ENCODE measurements around the gene KCNIP3.
"Not testable (repeated sequence)": the region's sequence is repeated elsewhere in the genome, so short reads cannot be mapped to it uniquely, and the experiment has no call there.

Gene KCNIP3

DNA sequence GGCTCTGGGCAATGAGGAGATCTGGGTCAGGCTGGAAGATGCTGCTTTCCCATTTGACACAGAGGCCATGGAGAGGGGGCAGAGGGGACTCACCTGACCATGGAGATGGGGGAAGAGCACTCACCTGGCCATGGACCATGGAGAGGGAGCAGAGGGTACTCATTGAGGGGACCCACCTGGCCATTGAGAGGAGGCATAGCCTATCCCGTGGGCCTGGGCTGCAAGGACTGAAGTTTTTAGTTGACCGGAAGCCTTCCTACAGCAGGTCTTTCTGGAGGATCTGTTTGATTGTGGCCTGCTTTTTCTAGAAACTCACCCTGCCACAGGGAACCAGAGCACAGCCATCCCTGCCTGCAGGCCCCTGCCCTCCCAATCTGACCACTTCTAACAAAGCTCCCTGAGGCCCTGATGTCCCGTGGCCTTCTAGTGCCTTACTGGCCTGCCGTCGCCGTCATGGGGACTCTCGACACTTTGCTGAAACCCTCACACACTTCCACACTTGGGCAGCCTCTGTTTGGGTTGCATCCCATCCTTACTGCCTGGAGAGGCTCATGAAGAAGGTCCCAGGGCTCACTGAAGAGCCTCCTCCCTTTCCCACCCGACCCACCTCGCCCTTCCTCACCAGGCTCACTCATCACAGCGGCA is 28.0 kb upstream of the KCNIP3 start:
- H3K4me3 ChIP-seq (replicated peaks; ENCODE audit: insufficient read depth, low read length), result no peak overlapping the region
- no peaks in the 10 kb centered on the region for H3K27me3 ChIP-seq (ENCODE audit: insufficient read depth, poor library complexity, severe bottlenecking)
- no peak for DNase-seq (ENCODE audit: low read depth in 1 of 2, low spot score in 1 of 2)
- TF ChIP-seq, protein P1, sequence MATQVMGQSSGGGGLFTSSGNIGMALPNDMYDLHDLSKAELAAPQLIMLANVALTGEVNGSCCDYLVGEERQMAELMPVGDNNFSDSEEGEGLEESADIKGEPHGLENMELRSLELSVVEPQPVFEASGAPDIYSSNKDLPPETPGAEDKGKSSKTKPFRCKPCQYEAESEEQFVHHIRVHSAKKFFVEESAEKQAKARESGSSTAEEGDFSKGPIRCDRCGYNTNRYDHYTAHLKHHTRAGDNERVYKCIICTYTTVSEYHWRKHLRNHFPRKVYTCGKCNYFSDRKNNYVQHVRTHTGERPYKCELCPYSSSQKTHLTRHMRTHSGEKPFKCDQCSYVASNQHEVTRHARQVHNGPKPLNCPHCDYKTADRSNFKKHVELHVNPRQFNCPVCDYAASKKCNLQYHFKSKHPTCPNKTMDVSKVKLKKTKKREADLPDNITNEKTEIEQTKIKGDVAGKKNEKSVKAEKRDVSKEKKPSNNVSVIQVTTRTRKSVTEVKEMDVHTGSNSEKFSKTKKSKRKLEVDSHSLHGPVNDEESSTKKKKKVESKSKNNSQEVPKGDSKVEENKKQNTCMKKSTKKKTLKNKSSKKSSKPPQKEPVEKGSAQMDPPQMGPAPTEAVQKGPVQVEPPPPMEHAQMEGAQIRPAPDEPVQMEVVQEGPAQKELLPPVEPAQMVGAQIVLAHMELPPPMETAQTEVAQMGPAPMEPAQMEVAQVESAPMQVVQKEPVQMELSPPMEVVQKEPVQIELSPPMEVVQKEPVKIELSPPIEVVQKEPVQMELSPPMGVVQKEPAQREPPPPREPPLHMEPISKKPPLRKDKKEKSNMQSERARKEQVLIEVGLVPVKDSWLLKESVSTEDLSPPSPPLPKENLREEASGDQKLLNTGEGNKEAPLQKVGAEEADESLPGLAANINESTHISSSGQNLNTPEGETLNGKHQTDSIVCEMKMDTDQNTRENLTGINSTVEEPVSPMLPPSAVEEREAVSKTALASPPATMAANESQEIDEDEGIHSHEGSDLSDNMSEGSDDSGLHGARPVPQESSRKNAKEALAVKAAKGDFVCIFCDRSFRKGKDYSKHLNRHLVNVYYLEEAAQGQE (IDR thresholded peaks at IDR 0.05; ENCODE audit: insufficient replicate concordance, low read depth), result no peak
- no peak for TF ChIP-seq GABPA (IDR thresholded peaks at IDR 0.05; ENCODE audit: low read depth)
- TF ChIP-seq POLR2AphosphoS5 (IDR thresholded peaks at IDR 0.05; ENCODE audit: low read depth), result no peak
- TF ChIP-seq, protein P2, sequence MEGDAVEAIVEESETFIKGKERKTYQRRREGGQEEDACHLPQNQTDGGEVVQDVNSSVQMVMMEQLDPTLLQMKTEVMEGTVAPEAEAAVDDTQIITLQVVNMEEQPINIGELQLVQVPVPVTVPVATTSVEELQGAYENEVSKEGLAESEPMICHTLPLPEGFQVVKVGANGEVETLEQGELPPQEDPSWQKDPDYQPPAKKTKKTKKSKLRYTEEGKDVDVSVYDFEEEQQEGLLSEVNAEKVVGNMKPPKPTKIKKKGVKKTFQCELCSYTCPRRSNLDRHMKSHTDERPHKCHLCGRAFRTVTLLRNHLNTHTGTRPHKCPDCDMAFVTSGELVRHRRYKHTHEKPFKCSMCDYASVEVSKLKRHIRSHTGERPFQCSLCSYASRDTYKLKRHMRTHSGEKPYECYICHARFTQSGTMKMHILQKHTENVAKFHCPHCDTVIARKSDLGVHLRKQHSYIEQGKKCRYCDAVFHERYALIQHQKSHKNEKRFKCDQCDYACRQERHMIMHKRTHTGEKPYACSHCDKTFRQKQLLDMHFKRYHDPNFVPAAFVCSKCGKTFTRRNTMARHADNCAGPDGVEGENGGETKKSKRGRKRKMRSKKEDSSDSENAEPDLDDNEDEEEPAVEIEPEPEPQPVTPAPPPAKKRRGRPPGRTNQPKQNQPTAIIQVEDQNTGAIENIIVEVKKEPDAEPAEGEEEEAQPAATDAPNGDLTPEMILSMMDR (IDR thresholded peaks at IDR 0.05; ENCODE audit: insufficient read depth, low read length), result no peak
- no peak for TF ChIP-seq SPI1 (IDR thresholded peaks at IDR 0.05; ENCODE audit: borderline replicate concordance, low read depth)
- H3K27ac ChIP-seq (replicated peaks), result no peak overlapping the region

DNA sequence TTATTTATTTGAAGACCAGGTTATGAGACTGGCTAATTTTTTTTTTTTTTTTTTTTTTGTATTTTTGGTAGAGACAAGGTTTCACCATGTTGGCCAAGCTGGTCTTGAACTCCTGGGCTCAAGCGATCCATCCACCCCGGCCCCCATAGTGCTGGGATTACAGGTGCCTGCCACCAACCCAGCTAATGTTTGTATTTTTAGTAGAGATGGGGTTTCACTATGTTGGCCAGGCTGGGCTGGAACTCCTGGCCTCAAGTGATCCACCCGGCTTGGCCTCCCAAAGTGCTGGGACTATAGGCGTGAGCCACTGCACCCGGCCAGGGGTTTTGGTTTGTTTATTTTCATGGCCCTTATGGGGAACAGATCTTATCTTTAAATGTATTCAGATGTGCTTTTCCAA is 27.4 kb upstream of the KCNIP3 start:
- H3K27ac ChIP-seq (replicated peaks); H3K4me3 ChIP-seq (replicated peaks; ENCODE audit: insufficient read depth, low read length); DNase-seq (ENCODE audit: low read depth in 1 of 2, low spot score in 1 of 2); H3K27me3 ChIP-seq (ENCODE audit: insufficient read depth, poor library complexity, severe bottlenecking): not testable (repeated sequence)

- TF ChIP-seq SPI1 (IDR thresholded peaks at IDR 0.05; ENCODE audit: borderline replicate concordance, low read depth) (no peak), GABPA (IDR thresholded peaks at IDR 0.05; ENCODE audit: low read depth) (no peak), POLR2AphosphoS5 (IDR thresholded peaks at IDR 0.05; ENCODE audit: low read depth) (no peak)
- TF ChIP-seq, protein P1 (IDR thresholded peaks at IDR 0.05; ENCODE audit: insufficient replicate concordance, low read depth), result no peak
- TF ChIP-seq, protein P2 (IDR thresholded peaks at IDR 0.05; ENCODE audit: insufficient read depth, low read length), result no peak
- no peak overlapping the region for H3K27ac ChIP-seq (replicated peaks)
- no peaks in the 10 kb centered on the region for H3K27me3 ChIP-seq (ENCODE audit: insufficient read depth, poor library complexity, severe bottlenecking)
- no peak overlapping the region for H3K4me3 ChIP-seq (replicated peaks; ENCODE audit: insufficient read depth, low read length)
- DNase-seq (ENCODE audit: low read depth in 1 of 2, low spot score in 1 of 2), result no peak
Observed at GRCh38 chr2:95270541-95271081, 26.5 kb upstream of the KCNIP3 start.

GRCh38 chr2:95271381-95271971 is 25.7 kb upstream of the KCNIP3 start:
- Histone ChIP-seq H3K27ac (replicated peaks) (no peak overlapping the region), H3K27me3 (ENCODE audit: insufficient read depth, poor library complexity, severe bottlenecking) (no peaks in the 10 kb centered on the region), H3K4me3 (replicated peaks; ENCODE audit: insufficient read depth, low read length) (no peak overlapping the region)
- no peak for DNase-seq (ENCODE audit: low read depth in 1 of 2, low spot score in 1 of 2)
- TF ChIP-seq POLR2AphosphoS5 (IDR thresholded peaks at IDR 0.05; ENCODE audit: low read depth), result no peak
- TF ChIP-seq, protein P1 (IDR thresholded peaks at IDR 0.05; ENCODE audit: insufficient replicate concordance, low read depth), result no peak
- no peak for TF ChIP-seq GABPA (IDR thresholded peaks at IDR 0.05; ENCODE audit: low read depth)
- no peak for TF ChIP-seq SPI1 (IDR thresholded peaks at IDR 0.05; ENCODE audit: borderline replicate concordance, low read depth)
- TF ChIP-seq, protein P2 (IDR thresholded peaks at IDR 0.05; ENCODE audit: insufficient read depth, low read length), result no peak
